WERI-Rb-1 (cell line): ENCODE data around the gene DPP3.

Experiments
- DNase-seq: peaks from one replicate; pipeline ENCODE4 v3.0.0-alpha.2; 2020
- H3K27ac ChIP-seq: fragments of 250-450 bp; sonication (Bioruptor Pico); 2 replicates; pipeline ENCODE4 v1.5.1; 2020; ENCODE audit warnings: mild to moderate bottlenecking, moderate library complexity
- H3K27me3 ChIP-seq: fragments of 250-450 bp; sonication (Bioruptor Pico); 2 replicates; pipeline ENCODE4 v1.5.1; 2021; ENCODE audit warnings: mild to moderate bottlenecking, low read depth, moderate library complexity; ENCODE audit not compliant: insufficient read depth, severe bottlenecking
- H3K36me3 ChIP-seq: fragments of 250-450 bp; sonication (Bioruptor Pico); 2 replicates; pipeline ENCODE4 v1.5.1; 2020; ENCODE audit warnings: mild to moderate bottlenecking, moderate library complexity
- H3K4me3 ChIP-seq: 2 replicates; pipeline ENCODE4 v1.5.1; 2011; ENCODE audit warnings: low read depth, mild to moderate bottlenecking, control low read depth, low read length
- H3K9me3 ChIP-seq: fragments of 250-450 bp; sonication (Bioruptor Pico); 2 replicates; pipeline ENCODE4 v1.5.1; 2021; ENCODE audit warnings: mild to moderate bottlenecking, moderate library complexity; ENCODE audit not compliant: severe bottlenecking
- TF ChIP-seq, protein P1 (sequence below): IDR thresholded peaks from 2 replicates; pipeline ENCODE4 v1.5.1; 2011; ENCODE audit warnings: low read depth, mild to moderate bottlenecking, control low read depth, inconsistent platforms, low read length

Gene DPP3

DNA sequence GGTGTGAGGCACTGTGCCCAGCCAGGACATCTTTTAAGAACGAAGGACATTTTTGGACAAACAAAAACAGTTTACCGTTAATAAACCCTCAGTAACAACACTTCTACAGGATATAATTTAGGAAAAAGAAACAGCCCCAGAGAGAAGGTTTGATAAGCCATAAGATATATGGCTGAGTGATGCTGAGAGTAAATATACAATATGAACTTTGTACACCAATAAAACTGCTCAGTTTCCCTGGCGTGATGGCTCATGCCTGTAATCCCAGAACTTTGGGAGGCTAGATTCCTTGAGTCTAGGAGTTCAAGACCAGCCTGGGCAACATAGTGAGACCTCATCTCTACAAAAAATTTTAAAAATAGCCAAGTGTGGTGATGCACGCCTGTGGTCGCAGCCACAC, 18.3 kb downstream of the DPP3 start:
- peaks cover 52% of the 10 kb centered on the region for H3K36me3 ChIP-seq

DNA sequence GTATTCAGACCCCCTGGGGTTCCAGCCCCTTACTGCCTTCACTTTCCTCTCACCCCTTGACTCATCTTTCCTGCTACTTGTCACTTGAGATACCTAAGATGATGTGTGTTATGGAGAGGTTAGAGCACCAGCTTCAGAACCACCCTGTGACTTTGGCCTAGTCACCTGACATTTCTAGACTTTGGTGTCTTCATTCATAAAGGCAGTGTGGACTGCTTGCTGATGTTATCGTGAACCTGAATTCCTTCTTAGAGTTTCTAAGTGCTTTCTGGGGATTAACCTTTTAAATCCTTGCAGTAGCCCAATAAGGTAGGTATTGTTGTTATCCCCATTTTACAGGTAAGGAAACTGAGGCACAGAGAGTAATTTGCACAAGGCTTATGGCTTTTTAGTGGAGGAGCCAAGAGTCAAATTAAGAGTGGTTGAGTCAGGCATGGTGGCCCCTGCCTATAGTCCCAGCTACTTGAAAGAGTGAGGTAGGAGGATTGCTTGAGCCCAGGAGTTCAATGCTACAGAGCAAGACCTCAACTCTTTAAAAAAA, 25.1 kb downstream of the DPP3 start:
- Histone ChIP-seq H3K27me3 (no peaks in the 10 kb centered on the region), H3K36me3 (peaks cover 27% of the 10 kb centered on the region), H3K9me3 (no peaks in the 10 kb centered on the region), H3K27ac (no peak overlapping the region), H3K4me3 (no peak overlapping the region)
- DNase-seq: no peak
- TF ChIP-seq, protein P1, sequence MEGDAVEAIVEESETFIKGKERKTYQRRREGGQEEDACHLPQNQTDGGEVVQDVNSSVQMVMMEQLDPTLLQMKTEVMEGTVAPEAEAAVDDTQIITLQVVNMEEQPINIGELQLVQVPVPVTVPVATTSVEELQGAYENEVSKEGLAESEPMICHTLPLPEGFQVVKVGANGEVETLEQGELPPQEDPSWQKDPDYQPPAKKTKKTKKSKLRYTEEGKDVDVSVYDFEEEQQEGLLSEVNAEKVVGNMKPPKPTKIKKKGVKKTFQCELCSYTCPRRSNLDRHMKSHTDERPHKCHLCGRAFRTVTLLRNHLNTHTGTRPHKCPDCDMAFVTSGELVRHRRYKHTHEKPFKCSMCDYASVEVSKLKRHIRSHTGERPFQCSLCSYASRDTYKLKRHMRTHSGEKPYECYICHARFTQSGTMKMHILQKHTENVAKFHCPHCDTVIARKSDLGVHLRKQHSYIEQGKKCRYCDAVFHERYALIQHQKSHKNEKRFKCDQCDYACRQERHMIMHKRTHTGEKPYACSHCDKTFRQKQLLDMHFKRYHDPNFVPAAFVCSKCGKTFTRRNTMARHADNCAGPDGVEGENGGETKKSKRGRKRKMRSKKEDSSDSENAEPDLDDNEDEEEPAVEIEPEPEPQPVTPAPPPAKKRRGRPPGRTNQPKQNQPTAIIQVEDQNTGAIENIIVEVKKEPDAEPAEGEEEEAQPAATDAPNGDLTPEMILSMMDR: no peak

More for the DNA sequence above, 18.3 kb downstream of the DPP3 start:
- no peak for DNase-seq
- TF ChIP-seq, protein P1: no peak
- Histone ChIP-seq H3K27me3 (no peaks in the 10 kb centered on the region), H3K4me3 (no peak overlapping the region), H3K27ac (no peak overlapping the region), H3K9me3 (no peaks in the 10 kb centered on the region)

DNA sequence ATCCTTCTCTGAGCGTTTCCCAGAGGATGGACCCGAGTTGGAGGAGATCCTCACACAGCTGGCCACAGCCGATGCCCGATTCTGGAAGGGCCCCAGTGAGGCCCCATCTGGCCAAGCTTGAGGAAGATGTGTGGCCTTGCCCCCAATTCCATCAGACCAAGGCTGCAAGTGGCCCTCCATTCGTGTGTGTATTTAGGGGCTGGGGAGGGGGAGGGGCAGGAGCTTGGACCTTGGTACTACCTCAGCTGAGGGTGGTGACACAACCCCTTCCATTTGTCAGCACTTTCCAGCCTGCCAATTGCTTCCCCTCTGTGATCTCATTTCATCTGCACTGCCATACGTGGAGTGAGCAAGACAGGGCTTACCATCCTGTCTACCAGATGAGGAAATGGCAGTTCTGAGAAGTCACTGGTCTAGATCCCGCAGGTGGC, 28.9 kb downstream of the DPP3 start:
- no peak overlapping the region for H3K4me3 ChIP-seq
- no peak for DNase-seq
- H3K27me3 ChIP-seq: no peaks in the 10 kb centered on the region
- H3K9me3 ChIP-seq: no peaks in the 10 kb centered on the region
- TF ChIP-seq, protein P1: no peak
- no peak overlapping the region for H3K27ac ChIP-seq
- H3K36me3 ChIP-seq: peaks cover 49% of the 10 kb centered on the region

DNA sequence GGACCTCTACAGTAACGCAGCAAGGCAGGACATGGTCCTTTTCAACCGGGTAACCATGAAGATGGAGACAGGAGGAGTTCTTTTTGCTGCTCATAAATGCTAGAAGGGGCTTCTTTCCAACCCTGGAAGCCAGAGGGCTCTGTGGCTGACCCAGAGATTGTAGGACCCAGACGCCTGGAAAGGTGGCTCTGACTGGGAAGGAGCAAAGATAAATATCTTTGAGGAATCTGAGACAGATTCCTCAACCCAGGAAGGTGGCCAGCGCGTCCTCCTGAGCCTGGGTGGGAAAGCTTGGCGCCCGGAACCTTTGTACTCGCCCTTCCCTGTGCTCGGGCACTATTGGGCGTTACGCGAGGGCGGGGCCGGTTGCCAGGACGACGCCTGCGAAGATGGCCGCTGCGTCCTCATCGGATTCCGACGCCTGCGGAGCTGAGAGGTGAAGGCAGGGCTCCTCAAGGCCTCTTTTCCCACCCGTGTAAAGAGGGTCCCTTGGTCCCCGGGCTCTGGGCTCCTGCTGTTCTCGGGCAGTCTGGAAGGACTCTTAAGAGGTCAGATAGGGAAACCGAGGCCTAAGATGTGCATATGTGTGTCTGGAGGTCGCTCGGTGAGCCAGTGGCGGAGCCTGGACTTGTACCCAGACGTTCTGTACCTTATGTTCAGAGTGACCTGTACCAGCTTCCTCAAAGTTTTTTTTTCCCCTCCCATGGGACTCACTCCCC, 30.2 kb downstream of the DPP3 start, which contains the start of gene BBS1:
BBS1 (plus strand) TSS at position 365 of the 719 bp plus-strand sequence; CDS start at position 390, 25 bp downstream.
- H3K9me3 ChIP-seq: no peaks in the 10 kb centered on the region
- no peaks in the 10 kb centered on the region for H3K27me3 ChIP-seq
- peak within 1 kb of the TSS; percentile 94 for H3K4me3 ChIP-seq
- H3K27ac ChIP-seq: peak within 1 kb of the TSS; percentile 85
- H3K36me3 ChIP-seq: peaks cover 46% of the 10 kb centered on the region
- peak; percentile 88 for DNase-seq
- TF ChIP-seq, protein P1: no peak

DNA sequence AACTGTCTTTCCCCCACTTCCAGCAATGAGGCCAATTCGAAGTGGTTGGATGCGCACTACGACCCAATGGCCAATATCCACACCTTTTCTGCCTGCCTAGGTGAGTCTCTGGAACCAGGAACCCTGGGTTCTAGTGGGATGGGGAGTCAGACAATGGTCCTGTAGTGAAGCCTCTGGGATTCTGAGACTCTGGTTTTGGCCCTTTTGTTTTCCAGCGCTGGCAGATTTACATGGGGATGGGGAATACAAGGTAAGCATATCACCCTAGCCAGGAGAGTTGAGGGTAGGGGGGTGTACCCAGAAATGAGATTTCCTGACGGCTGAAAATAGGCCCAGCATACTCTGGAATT, 30.7 kb downstream of the DPP3 start:
- TF ChIP-seq, protein P1: no peak
- Histone ChIP-seq H3K27me3 (no peaks in the 10 kb centered on the region), H3K36me3 (peaks cover 47% of the 10 kb centered on the region), H3K4me3 (peak overlapping the region; percentile 94), H3K27ac (peak overlapping the region; percentile 85), H3K9me3 (no peaks in the 10 kb centered on the region)
- DNase-seq: no peak
